ENCODE measurements around the gene GLI3.

Gene GLI3

DNA sequence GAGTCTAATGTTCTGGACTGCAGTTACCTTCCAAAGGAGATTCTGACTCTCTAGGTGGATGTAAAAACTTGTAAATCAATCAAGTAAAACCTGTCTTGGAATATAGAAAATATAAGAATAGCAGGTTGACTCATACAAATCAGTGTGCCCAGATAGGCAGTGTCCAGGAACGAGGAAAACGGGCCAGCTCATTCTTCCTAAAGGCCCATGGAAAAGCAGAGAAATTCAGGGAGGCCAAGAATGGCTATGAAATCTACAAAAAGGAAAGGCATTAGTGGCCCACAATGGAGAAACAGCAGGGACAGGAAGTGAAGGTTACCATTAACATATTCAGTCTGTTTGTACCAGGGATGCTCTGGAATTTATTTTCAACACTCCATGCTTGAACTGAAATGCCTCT, 14.9 kb downstream of the GLI3 start:
- Histone ChIP-seq H3K9me3 (replicated peaks in 1 of 11) (no peaks in the 10 kb centered on the region), H3K27me3 (peaks cover 4 to 11% (median 8%) of the 10 kb centered on the region in 11 experiments), H3K4me1 (peaks cover 0 to 11% (median 8%) of the 10 kb centered on the region in 10 experiments; a peak in 13 of 20 replicates), H3K4me3 (no peak overlapping the region), H3K27ac (no peak overlapping the region), H3K4me2 (no peak overlapping the region), H4K20me1 (peaks cover 0 to 4% (median 0%) of the 10 kb centered on the region in 11 experiments; a peak in 5 of 22 replicates), H3K36me3 (peaks cover 3 to 38% (median 27%) of the 10 kb centered on the region in 11 experiments; a peak in 18 of 22 replicates), H3K9ac (no peak overlapping the region)
- no peak for TF ChIP-seq Cebpa-rat (IDR thresholded peaks at IDR 0.05)

- H3K4me3 ChIP-seq: no peak overlapping the region
- H3K27me3 ChIP-seq: peaks cover 0 to 3% (median 0%) of the 10 kb centered on the region in 11 experiments; a peak in 5 of 22 replicates
- peaks cover 0 to 3% (median under 1%) of the 10 kb centered on the region in 10 experiments; a peak in 7 of 20 replicates for H3K4me1 ChIP-seq
- H3K9me3 ChIP-seq (replicated peaks in 1 of 11): no peaks in the 10 kb centered on the region
- peaks cover 3 to 38% (median 27%) of the 10 kb centered on the region in 11 experiments; a peak in 18 of 22 replicates for H3K36me3 ChIP-seq
- H3K27ac ChIP-seq: no peak overlapping the region
- H4K20me1 ChIP-seq: peaks cover 0 to 4% (median 0%) of the 10 kb centered on the region in 11 experiments; a peak in 2 of 22 replicates
- no peak overlapping the region for H3K4me2 ChIP-seq
- no peak overlapping the region for H3K9ac ChIP-seq
- no peak for TF ChIP-seq Cebpa-rat (IDR thresholded peaks at IDR 0.05)
Measured at GRCh38 chr7:42221304-42221703, 15.7 kb downstream of the GLI3 start.

- TF ChIP-seq Cebpa-rat (IDR thresholded peaks at IDR 0.05): no peak
- H3K4me3 ChIP-seq: no peak overlapping the region
- no peaks in the 10 kb centered on the region for H3K27me3 ChIP-seq
- H3K4me1 ChIP-seq: no peaks in the 10 kb centered on the region
- H3K27ac ChIP-seq: no peak overlapping the region
- peaks cover 3 to 42% (median 27%) of the 10 kb centered on the region in 11 experiments; a peak in 18 of 22 replicates for H3K36me3 ChIP-seq
- no peak overlapping the region for H3K4me2 ChIP-seq
- no peak overlapping the region for H3K9ac ChIP-seq
- H3K9me3 ChIP-seq (replicated peaks in 1 of 11): no peaks in the 10 kb centered on the region
- H4K20me1 ChIP-seq: no peaks in the 10 kb centered on the region; a peak in 1 of 22 replicates
Measured at GRCh38 chr7:42219447-42219846, 17.6 kb downstream of the GLI3 start.

DNA sequence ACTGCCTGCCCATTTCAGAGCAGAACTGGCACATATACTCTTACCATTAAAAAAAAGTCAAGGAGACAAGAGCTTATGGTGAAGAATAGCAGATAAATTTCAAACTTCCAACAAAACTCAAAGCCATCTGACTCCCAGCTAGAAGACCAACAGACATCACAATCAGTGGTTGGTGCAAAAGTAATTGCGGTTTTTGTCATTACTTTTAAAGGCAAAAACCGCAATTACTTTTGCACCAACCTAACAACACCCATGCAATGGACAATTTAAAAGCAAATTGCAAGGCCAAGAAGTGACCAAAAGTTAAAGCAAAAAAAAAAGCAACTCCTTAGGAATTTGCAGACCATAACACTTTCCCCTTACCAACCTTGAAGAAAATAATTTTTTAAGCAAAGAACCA, 18.8 kb downstream of the GLI3 start:
- H3K9ac ChIP-seq: no peak overlapping the region
- H3K4me3 ChIP-seq: no peak overlapping the region
- H3K27ac ChIP-seq: no peak overlapping the region
- no peaks in the 10 kb centered on the region; a peak in 1 of 22 replicates for H4K20me1 ChIP-seq
- H3K4me1 ChIP-seq: no peaks in the 10 kb centered on the region
- H3K9me3 ChIP-seq (replicated peaks in 1 of 11): no peaks in the 10 kb centered on the region
- H3K27me3 ChIP-seq: no peaks in the 10 kb centered on the region
- H3K36me3 ChIP-seq: peaks cover 3 to 47% (median 26%) of the 10 kb centered on the region in 11 experiments; a peak in 18 of 22 replicates
- TF ChIP-seq Cebpa-rat (IDR thresholded peaks at IDR 0.05): no peak
- no peak overlapping the region for H3K4me2 ChIP-seq

- Histone ChIP-seq H3K4me2 (no peak overlapping the region), H3K9me3 (replicated peaks in 1 of 11) (no peaks in the 10 kb centered on the region), H4K20me1 (no peaks in the 10 kb centered on the region; a peak in 1 of 22 replicates), H3K27ac (no peak overlapping the region), H3K9ac (no peak overlapping the region), H3K4me3 (no peak overlapping the region), H3K36me3 (peaks cover 3 to 49% (median 29%) of the 10 kb centered on the region in 11 experiments; a peak in 19 of 22 replicates), H3K4me1 (no peaks in the 10 kb centered on the region), H3K27me3 (no peaks in the 10 kb centered on the region)
- no peak for TF ChIP-seq Cebpa-rat (IDR thresholded peaks at IDR 0.05)
Measured at GRCh38 chr7:42217548-42217947, 19.5 kb downstream of the GLI3 start.

DNA sequence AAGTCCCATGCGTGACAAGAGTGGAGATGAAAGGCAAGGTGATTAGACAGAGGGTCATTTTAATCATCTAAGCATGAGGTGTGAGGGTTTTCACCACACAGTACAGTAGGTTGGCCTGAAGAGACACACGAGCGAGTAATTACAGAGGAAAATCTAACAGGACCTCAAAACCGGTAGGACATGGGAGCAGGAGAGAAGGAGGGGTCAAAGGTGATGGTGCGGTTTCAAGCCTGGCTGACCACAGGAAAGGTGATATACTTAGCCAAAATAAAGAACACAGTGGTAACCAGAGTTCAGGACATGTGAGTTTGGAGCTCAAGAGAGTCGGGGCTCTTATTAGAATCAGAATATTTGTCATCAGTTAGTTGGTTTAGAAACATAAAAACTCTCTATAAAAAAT, 20.0 kb downstream of the GLI3 start:
- H3K9me3 ChIP-seq (replicated peaks in 1 of 11): no peaks in the 10 kb centered on the region
- H3K4me3 ChIP-seq: no peak overlapping the region
- H3K27ac ChIP-seq: no peak overlapping the region
- no peaks in the 10 kb centered on the region; a peak in 1 of 22 replicates for H4K20me1 ChIP-seq
- H3K9ac ChIP-seq: no peak overlapping the region
- H3K4me2 ChIP-seq: no peak overlapping the region
- H3K4me1 ChIP-seq: no peaks in the 10 kb centered on the region
- no peaks in the 10 kb centered on the region for H3K27me3 ChIP-seq
- no peak for TF ChIP-seq Cebpa-rat (IDR thresholded peaks at IDR 0.05)
- H3K36me3 ChIP-seq: peaks cover 3 to 48% (median 29%) of the 10 kb centered on the region in 11 experiments; a peak in 18 of 22 replicates

DNA sequence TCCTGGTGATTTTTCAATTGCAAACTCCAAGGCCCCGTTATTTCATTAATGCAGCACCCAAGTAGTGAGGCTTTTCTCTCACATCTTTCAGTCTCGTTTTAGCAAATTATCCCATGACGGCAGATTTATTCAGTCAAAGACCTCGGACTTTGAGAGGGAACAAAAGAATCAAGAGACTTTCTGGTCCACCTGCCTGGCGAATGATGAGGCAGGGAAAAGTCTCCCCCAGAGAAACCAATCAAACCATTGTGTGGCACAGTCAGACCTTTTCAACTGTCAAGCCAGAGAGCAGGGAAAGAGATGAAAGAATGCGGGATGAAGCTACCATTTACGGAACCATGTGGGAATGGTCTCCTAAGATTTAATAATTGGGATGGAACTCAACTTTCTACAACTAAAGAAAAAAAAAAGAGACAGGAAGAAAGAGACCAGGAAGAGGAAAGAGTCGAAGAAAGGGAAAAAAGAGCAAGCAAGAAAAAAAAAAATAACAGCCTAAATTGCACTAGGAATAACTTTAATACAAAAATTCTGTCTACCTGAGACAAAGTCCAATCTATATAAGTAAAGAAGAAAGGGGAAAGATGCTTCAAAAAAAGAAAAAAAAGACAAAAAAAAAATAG, 22.8 kb downstream of the GLI3 start:
- Histone ChIP-seq H3K4me3 (no peak overlapping the region), H3K9me3 (replicated peaks in 1 of 11) (no peaks in the 10 kb centered on the region), H3K9ac (no peak overlapping the region), H4K20me1 (no peaks in the 10 kb centered on the region), H3K27ac (no peak overlapping the region), H3K4me2 (no peak overlapping the region), H3K36me3 (peaks cover 0 to 26% (median 8%) of the 10 kb centered on the region in 11 experiments; a peak in 8 of 22 replicates), H3K4me1 (no peaks in the 10 kb centered on the region), H3K27me3 (no peaks in the 10 kb centered on the region)
- no peak for TF ChIP-seq Cebpa-rat (IDR thresholded peaks at IDR 0.05)

GRCh38 chr7:42213093-42213492, 23.9 kb downstream of the GLI3 start:
- Histone ChIP-seq H3K4me3 (no peak overlapping the region), H3K4me1 (no peaks in the 10 kb centered on the region), H4K20me1 (no peaks in the 10 kb centered on the region), H3K4me2 (no peak overlapping the region), H3K27me3 (no peaks in the 10 kb centered on the region), H3K9ac (no peak overlapping the region), H3K9me3 (replicated peaks in 1 of 11) (no peaks in the 10 kb centered on the region), H3K27ac (no peak overlapping the region), H3K36me3 (peaks cover 0 to 22% (median 8%) of the 10 kb centered on the region in 11 experiments; a peak in 8 of 22 replicates)
- TF ChIP-seq Cebpa-rat (IDR thresholded peaks at IDR 0.05): no peak

DNA sequence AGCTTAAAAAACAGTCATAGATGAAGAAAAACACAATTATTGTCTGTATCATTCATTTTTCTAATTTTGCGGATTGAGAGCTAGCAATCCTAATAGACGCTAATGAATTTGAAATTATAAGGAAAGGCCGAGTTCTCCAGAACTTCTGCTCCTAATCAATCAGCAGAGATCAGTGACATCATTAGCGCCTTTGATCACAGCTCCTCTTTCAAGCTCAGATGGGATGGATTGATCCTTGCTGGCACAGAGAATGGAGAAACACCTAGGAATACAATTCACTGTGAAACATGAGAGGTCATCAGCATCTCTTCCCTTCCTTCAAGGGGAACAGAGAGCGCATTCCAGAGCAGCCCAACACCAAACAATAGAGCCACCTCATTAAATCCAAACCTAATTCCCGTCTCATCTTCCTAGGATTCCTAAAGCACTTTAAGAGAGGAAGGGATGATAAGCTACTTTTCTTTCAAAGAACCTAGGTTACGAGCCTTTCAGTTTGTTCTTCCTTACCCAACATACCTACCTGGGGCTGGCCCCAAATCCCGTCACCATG, 24.4 kb downstream of the GLI3 start:
- Histone ChIP-seq H3K9me3 (replicated peaks in 1 of 11) (no peaks in the 10 kb centered on the region), H3K4me2 (no peak overlapping the region), H3K9ac (no peak overlapping the region), H3K4me1 (no peaks in the 10 kb centered on the region), H4K20me1 (no peaks in the 10 kb centered on the region), H3K27ac (no peak overlapping the region), H3K27me3 (no peaks in the 10 kb centered on the region), H3K36me3 (peaks cover 0 to 19% (median 8%) of the 10 kb centered on the region in 11 experiments; a peak in 8 of 22 replicates), H3K4me3 (no peak overlapping the region)
- TF ChIP-seq Cebpa-rat (IDR thresholded peaks at IDR 0.05): no peak

All from BLaER1 treated with 17β-estradiol and CSF1 and Interleukin-3, amounts not matched to agents 10 nM and 100 nM (cell line).